ENCODE data around the gene DRAXIN. TPM values are rescaled to one million over a fixed set of nuclear protein-coding genes. Genes with fewer than 3 reads are reported as not detected.

Gene DRAXIN
- total RNA-seq, 1 experiment from 2014 or later = 20.5 TPM

DNA sequence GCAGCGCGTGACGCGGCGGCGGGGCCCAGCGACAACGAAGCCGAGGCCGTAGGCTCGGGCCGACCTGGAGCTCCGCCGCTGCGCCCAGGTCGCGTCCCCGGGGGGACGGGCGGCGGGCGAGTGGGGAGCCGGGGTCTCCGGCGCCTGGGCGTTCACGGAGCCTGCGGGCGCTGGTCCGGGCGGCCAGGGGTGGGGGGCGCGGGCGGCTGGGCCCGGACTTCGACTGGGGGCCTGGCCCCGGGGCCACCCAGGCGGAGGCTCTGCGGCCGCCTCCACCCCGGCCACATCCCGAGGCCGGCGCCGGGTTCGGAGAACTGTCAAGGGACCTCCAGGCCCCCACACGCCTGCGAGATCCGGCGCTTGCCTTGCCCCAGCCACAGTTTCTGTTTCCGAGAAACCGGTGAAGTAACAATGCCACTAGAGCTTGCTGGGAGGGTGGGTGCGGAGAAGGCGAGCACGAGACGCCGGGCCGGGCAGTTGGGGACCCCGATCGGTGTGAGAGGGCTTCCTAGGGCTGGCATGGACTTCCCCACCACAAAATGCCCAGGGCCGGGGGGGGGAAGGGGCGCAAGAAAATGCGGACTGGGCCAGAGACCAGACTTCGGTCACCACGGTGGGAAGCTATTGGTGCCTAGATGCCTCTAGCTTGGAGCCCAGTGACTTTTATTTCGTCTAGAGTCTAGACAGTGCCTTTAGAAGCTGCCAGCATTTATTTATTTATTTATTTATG is 27.0 kb upstream of the DRAXIN start:
- H2BK15ac ChIP-seq (ENCODE audit: low read depth, low read length) = no peak overlapping the region
- H3K56ac ChIP-seq (ENCODE audit: insufficient read length, low read depth, low read length) = no peak overlapping the region
- WGBS (ENCODE audit: extremely low coverage, insufficient read length, low lambda C conversion rate) = no CpG with 5 or more reads among the region's 66 CpGs
- Mint-ChIP-seq H3K36me3 (ENCODE audit: insufficient read depth in 1 of 3, low read depth in 3 of 3) (peaks cover 14 to 53% (median 34%) of the 10 kb centered on the region in 3 experiments), H3K4me3 (peak overlapping the region; percentile 52 to 73), H3K4me1 (no peaks in the 10 kb centered on the region), H3K27ac (no peak overlapping the region), H3K9me3 (no peaks in the 10 kb centered on the region), H3K27me3 (ENCODE audit: low read depth) (peaks cover 22% of the 10 kb centered on the region)
- no peak overlapping the region for H3K4ac ChIP-seq (ENCODE audit: low read depth, low read length)
- no peaks in the 10 kb centered on the region for H3K9me3 ChIP-seq (ENCODE audit: control insufficient read depth, low read depth, low read length)
- peak; percentile 68 for DNase-seq
- no peak overlapping the region for H4K91ac ChIP-seq (ENCODE audit: insufficient read length, low read depth, low read length)
- TF ChIP-seq, protein P1, sequence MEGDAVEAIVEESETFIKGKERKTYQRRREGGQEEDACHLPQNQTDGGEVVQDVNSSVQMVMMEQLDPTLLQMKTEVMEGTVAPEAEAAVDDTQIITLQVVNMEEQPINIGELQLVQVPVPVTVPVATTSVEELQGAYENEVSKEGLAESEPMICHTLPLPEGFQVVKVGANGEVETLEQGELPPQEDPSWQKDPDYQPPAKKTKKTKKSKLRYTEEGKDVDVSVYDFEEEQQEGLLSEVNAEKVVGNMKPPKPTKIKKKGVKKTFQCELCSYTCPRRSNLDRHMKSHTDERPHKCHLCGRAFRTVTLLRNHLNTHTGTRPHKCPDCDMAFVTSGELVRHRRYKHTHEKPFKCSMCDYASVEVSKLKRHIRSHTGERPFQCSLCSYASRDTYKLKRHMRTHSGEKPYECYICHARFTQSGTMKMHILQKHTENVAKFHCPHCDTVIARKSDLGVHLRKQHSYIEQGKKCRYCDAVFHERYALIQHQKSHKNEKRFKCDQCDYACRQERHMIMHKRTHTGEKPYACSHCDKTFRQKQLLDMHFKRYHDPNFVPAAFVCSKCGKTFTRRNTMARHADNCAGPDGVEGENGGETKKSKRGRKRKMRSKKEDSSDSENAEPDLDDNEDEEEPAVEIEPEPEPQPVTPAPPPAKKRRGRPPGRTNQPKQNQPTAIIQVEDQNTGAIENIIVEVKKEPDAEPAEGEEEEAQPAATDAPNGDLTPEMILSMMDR (conservative IDR thresholded peaks at IDR 0.05) = no peak; the same call in 2 of the 3 replicates
- H3K4me2 ChIP-seq (ENCODE audit: insufficient read depth, insufficient read length, low read length) = peak overlapping the region; percentile 56
- H2AK5ac ChIP-seq (ENCODE audit: insufficient read length, low read length) = no peak overlapping the region
- no peaks in the 10 kb centered on the region for H3K27me3 ChIP-seq (ENCODE audit: insufficient read depth, low read length)
- no peak overlapping the region for H3T11ph ChIP-seq (ENCODE audit: low read length)
- no peaks in the 10 kb centered on the region for H4K20me1 ChIP-seq (ENCODE audit: control insufficient read depth, insufficient read depth, insufficient read length)
- no peak overlapping the region for H3K9ac ChIP-seq (ENCODE audit: extremely low read depth, insufficient read length, low read length)
- no peak overlapping the region for H2BK5ac ChIP-seq (ENCODE audit: insufficient read length, low read length)
- no peaks in the 10 kb centered on the region for H3K23me2 ChIP-seq (ENCODE audit: insufficient read length, low read depth, low read length, poor library complexity, severe bottlenecking)
- H3K4me1 ChIP-seq (ENCODE audit: insufficient read depth, low read length) = no peaks in the 10 kb centered on the region
- H3K79me1 ChIP-seq (ENCODE audit: insufficient read depth, low read depth, low read length, poor library complexity, severe bottlenecking) = no peaks in the 10 kb centered on the region
- no peak overlapping the region for H2BK20ac ChIP-seq (ENCODE audit: low read depth, low read length, poor library complexity, severe bottlenecking)
- no peak overlapping the region for H2BK120ac ChIP-seq (ENCODE audit: low read depth, low read length, poor library complexity, severe bottlenecking)
- H3K18ac ChIP-seq (ENCODE audit: insufficient read length, low read depth, low read length) = no peak overlapping the region
- H2AFZ ChIP-seq (ENCODE audit: low read length) = no peak overlapping the region
- H3K14ac ChIP-seq (ENCODE audit: insufficient read depth, low read length) = 0 out of 2 replicates have a peak overlapping the region, but pooled peaks have one; percentile 40
- no peak overlapping the region for H2BK12ac ChIP-seq (ENCODE audit: insufficient read length, low read depth, low read length)
- H3K23ac ChIP-seq (ENCODE audit: insufficient read length, low read depth, low read length) = no peak overlapping the region
- no peak overlapping the region for H4K5ac ChIP-seq (ENCODE audit: insufficient read length, low read depth, low read length)
- H3K27ac ChIP-seq (ENCODE audit: insufficient read length, low read depth, low read length) = no peak overlapping the region
- H3K79me2 ChIP-seq (ENCODE audit: insufficient read depth, low read length) = no peaks in the 10 kb centered on the region
- H4K8ac ChIP-seq (replicated peaks; ENCODE audit: insufficient read length, low read depth, low read length) = no peak overlapping the region

All from H9 (cell line).